ENCODE measurements around the gene PRKCA.

The PRKCA gene

DNA sequence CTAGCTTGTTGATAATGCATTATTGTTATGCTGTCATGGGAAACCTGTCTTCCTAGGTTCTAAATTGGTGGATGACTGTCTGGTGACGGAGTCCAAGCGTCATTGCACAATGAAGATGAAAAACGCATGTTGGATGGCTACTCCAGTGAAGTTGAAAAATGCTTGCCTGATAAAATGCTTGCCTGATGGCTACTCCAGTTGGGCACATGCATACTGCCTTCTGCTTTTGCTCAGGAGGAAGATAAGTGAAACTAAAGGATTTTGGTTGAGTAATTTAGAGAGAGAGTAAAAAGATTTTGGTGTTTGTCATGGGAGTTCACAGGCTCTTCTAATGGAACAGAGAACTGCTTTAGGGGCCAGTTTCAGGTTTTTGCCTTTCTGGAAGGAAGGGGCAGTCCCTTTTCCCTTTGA lies 118.6 kb downstream of the PRKCA start:
- no peak for DNase-seq

DNA sequence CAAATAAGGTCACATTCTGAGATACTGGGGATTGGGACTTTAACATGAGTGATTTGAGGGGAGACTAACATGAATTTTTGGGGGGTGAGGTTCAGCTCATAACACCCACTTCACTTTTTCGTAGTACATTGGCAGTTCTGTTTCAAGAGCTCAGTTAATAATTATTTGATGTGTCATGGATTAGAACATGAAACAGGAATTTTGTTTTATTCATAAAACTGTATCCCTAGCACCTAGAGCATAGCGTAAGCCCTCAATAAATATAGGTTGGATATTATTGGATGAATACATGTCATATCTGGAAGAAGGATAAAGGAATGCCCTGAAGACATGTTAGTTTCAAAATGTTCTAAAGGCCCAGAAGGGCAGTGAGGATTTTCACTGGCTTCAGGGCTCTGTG lies 119.8 kb downstream of the PRKCA start:
- no peak for DNase-seq

DNA sequence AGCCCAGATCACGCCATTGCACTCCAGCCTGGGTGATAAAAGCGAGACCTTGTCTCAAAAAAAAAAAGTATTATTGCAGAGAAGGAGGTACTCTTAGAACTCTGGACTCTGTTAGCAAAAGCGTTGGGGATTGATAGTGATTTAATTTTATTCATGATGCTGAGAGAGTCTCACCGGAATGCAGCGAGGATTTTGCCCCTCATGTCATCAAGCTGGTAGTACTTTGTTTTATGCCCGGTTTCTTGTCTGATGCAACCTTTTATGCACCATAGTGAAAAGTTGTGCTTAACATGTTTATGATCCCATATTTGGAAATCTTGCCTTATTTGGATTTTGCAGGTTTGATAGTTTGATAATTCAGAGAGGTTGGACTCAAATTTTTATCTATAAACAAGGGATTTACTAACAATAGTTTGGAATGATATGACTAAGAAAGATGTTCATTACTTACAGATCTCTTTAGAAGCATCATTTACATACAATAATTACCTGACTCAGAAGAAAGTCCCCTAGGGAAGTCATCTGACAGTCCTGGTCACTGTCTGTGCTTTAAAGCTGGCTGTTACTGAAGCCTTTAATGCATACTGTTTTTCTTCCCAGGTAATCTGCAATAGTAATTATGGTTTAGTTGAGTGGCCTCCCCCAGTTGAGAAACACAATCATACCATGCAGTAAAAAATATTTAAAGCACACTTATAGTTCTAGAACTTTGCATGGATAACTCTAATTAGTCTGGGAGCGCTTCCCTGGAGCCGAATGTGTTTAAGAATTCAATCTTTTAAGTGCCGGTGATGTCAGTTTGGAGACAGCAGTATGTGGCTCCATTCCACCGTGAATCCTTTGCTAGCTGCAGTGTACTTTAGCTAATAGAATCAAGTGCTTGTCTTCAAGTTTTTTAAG lies 120.9 kb downstream of the PRKCA start:
- no peak for DNase-seq

DNA sequence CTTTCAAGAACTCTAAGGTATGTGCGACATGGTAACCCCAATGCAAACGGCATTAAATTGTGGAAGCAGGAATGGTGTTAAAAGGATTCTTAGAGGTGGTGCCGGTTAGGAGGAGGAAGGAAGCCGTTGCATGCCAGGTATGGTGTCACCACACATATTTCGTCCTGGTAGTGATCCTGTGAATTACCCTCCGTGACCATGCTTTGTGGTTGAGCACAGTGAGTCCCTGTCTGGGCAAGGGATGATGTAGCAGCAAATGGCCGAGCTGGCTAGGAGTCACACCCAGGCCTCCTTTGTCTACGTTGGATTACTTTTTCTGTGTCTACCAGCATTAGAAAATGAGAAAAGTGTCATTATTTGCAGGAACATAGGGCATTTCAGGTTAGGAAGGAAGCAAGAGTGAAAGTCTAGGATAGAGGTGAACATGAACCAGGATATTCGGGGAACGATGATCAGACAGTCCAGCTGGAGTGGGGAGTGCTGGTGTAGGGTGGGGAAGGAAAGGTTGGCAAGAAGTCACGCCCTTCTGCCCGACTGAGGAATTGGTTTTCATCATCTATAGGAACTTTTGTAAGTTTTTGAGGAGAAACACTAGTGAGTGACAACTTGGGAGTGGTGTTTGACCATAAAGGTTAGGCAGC lies 123.5 kb downstream of the PRKCA start:
- DNase-seq: no peak

DNA sequence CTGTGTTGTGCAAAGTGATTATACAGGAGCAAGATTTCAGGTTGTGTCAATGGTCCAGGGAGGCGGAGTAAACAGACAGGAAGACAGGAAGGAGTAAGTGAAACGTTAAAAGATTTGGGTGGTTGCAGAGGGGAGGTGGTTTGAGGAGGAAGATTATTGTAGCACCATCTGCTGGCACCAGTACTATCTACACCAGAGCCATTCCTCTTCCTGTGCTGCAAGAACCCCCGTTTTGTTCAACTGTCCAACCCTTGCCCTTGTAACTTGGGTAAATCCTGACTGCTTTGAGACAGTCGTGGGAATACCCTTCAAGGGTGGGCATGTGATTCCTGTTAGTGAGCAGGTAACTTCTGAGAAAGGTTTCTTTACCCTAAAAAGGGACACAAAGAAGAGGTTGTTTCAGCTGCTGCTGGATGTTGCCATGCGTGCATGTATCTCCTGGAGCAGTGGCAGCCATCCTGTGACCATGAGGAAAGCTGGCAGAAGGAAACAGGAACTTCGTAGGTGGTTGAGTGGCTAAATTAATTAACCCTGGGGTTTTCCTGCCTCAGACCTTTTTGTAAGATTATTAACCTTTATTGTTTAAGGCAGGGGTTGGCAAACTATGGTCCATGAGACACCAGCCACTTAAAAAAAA lies 124.1 kb downstream of the PRKCA start:
- DNase-seq: no peak

DNA sequence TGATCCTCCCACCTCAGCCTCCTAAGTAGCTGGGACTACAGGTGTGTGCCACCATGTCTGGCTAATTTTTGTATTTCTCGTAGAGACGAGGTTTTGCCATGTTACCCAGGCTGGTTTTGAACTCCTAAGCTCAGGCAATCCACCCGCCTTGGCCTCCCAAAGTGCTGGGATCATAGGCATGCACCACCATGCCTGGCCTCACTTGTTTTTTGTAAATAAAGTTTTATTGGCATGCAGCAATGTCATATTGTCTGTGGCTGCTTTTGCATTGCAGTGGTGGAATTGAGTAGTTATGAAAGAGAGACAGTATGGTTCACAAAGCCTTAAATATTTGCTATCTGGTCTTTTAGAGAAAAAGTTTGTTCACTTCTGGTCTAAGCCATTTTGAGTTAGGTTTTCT lies 124.7 kb downstream of the PRKCA start:
- no peak for DNase-seq

DNA sequence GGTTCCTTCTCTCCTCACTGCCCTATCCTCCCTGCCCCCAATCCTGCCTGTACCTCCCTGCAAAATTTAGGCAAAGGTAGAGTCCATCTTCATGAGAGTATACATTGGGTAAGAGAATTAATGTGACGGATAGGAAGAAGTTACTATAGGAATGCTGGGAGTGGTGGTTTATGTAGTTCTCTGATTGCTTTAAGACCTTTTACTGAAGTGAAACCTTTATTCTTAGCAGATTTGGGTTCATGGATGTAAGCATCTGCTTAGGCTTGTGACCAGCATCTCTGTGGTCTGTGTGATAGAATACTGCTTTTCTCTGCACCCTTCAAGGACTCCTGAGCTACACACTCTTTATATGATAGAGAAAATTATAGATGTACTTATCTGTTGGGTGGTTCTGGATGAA lies 127.3 kb downstream of the PRKCA start:
- no peak for DNase-seq

DNA sequence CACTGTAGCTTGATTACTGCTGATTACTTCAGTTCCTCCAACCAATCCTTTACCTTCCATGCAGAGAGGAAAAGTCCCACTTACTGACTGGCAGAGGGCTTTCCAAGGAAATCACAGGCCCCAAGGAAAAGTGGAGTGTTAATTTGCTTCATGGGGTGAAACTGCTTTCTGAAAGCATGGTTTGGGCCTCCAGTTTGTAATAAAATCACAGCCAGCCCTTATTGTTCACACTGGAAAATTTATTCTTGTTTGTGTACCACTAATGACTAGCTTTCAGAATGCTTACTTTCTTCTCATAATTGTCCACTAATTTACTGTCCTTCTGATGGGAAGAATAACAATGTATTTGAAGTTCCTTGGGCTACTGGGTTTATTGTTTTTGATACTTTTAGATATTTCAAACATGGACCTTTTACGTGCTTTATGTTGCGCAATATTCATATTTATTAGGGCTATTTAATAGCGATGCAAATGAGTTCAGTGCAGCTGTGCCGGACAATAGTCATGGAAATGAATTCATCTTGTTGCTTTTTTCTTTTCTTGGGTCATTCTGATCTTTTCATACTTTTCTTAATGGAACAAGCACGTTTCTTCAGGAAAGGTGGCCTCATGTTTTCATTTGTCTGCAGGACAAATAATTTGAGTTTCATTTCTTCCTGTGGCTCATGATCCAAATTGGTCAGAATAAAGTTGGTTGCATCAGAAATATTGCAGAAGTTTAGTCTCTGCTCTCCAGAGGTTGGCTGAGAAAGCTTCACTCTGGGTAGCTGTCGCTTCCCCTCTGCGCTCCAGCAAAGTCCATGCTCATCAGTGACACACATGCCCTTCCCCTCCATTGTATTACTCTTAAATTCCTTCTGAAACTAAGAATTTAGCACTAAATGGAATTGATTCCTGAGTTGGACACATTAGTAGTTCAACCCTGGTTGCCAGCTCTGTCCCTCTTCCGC lies 128.7 kb downstream of the PRKCA start:
- no peak for DNase-seq

DNA sequence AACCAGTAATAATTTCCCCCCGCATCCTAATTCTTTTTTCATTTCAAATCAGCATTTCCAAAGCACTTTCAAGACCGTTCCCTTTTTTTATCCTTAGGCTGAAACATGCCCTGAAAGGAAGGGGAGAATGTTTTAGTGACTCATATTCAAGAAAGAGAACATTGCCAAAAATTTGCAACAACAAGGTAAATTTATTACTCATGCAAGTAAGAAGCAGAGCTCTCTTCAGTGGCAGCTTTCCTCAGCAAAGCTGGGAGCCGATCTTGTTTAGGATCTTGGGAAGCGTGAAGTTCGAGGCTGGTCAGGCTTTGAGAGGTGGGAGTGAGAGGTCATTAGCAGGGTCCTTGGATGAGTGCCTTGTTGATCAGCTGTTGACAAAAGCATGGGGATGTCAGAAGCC lies 129.5 kb downstream of the PRKCA start:
- DNase-seq: no peak

DNA sequence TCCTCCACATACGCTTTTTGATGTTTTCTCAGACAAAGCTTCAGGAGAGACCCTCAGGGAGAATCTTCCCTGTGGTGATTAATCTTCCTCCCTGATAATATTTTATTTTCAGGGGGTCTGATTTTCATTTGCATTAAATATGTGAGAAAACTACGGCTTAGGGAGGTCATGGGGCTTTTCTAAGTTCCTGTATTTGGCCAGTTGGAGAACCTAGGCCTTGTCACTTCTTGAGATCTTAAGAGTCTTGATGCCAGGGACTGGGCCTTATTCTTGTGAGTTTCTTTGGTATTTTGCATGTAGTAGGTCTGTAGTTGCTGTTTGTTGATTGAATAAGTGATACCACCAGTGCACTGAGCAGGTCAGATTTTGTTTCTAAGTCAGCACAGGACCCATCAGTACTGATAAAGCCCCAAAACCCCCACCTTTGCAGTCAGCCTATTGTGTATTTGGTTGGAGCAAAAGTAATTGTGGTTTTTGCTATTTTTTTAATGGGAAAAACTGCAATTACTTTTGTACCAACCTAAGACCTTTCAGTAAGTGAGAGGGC lies 130.1 kb downstream of the PRKCA start:
- no peak for DNase-seq

DNA sequence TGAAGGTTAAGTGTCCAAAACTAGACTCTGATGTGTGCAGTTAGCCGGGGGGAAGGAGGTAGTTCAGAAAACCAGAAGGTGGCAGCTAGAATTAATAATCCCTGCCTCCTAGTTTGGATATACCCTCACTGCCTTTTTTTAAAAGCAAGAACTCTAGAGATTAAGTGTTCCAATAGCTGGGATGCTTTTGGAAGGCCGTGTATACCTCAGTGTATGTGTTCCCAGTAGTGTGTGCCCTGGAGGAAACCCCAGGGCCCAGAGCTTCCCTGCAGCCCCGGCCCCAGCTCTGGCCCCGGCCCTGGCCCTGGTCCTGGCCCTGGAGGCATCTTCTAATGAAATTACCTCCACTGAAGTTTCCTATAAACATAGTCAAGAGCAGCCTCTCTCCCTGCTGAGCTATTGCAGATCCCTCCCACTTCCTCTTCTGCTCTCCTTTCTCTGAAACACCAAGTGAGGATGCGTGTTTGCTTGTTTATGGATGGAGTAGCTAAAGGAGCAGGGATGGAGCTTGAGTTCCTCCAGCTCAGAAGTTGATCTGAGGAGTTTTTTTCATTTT lies 130.7 kb downstream of the PRKCA start:
- no peak for DNase-seq

DNA sequence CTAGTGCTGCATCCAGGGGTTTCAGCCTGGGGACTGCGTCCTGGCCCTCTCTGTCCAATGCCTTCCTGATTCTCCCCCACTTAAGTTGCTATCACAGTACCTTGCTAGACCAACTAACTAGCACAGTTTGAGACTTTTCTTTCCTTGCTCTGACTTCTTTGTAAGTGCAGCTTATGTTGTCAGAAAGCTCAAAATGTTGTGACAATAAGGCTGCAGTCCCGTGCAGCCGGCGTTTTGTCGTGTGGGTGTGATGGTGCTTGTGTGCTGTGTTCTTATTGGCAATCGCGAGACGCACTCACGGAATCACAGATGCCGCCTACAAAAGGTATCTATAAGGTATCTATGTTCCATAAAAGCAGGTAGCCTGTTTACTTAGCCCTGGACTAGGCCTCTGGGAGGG lies 132.8 kb downstream of the PRKCA start:
- no peak for DNase-seq

DNA sequence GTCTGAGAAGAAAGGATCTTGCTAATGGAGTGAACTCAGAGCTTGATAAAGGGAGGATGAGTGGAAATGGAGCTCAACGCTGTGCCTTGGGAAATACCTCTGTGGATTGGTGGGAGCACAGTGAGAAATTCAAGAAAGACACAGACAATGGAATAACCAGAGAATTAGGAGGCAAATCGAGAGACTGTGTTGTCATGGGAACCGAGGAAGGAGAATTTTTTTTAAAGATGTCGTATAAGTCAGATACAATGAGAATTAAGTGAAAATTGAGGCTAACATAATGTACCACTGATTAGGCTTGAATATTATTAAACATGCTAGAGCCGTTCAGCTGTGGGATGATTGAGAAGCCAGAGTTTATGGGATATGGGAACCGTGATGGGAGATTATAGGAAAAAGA lies 134.2 kb downstream of the PRKCA start:
- no peak for DNase-seq

DNA sequence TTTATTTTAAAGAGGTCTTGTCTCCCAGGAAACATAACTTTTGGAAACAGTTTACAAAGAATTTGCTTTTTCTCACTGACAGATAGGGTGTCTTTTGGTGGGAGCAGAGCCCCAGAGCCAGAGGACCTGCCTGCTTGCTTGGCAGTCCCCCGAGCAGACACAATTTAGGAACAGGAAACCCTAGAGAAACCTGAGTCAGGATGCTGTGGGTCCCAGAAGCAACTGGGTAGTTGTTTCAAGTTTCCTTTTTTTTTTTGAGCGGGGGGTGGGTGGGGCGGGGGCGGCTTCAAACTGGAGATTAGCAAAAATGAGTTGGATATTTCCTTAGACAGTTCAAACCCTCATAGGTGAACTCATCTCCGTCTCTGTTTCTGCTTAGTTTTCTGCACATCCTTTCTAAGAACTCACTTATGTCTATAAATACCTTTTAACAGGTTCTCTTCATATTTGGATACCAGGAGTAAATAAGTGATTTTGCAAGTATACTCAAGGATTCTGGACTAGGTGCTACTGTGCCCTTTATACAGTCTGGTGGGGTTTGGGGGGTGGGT lies 135.1 kb downstream of the PRKCA start:
- DNase-seq: no peak

DNA sequence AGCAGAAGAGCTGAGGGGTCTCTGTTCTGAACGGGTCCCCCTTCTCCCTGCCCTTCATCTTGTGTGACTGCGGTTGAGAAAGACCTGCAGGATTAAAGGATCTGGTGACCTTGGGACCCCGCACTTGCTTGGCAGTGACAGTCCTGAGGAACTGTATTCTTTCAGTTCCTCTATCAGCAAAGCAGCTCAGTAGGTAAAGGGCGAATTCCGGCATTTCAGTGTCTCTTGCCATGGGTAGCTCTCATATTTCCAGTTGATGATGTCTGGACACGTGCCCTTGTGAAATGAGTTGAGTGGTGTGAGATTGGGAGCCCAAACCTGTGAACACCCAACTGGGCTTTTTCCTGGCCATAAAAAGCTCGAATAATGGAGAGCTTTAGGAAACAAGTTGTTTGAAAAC lies 135.7 kb downstream of the PRKCA start:
- DNase-seq: no peak

DNA sequence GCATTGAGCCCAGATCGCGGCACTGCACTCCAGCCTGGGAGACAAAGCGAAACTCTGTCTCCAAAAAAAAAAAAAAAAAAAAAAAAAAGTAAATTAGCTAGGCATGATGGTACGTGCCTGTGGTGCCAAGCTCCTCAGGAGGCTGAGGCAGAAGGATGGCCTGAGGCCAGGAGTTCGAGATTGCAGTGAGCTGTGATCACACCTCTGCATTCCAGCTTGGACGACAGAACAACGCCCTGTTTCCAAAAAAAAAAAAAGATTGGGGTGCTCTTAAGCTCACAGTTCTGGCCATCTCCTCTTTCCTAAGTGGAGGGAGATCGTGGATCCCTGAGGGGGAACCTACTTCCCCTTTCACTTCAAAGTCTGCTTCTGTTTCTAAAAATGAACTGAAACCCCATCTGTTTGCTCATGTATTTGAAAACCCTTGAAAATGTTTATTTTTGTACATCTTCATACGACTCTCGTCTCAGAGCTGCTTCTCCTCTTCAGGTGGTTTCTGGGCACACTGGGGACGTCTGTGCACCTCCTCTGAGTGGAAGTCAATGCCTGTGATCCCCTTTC lies 138.8 kb downstream of the PRKCA start:
- no peak for DNase-seq

DNA sequence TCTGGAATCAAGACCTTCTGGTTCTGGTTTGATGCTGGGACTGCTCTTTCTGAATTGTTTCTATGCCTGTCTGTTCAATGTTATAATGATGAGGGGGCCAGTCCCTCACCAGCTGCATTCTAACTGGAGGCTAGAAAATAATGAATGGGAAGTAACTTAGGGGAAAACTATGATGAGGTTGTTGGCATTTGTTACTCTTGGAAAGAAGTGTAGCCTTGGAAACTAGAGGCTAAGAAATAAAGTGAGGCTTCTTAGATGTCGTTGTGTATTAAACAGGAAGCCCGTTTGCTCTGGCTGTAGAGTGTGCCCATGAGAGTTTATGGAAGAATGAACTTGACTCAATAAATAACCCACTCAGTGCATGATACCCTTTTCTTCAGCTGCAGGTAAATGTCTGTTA lies 140.8 kb downstream of the PRKCA start:
- no peak for DNase-seq

DNA sequence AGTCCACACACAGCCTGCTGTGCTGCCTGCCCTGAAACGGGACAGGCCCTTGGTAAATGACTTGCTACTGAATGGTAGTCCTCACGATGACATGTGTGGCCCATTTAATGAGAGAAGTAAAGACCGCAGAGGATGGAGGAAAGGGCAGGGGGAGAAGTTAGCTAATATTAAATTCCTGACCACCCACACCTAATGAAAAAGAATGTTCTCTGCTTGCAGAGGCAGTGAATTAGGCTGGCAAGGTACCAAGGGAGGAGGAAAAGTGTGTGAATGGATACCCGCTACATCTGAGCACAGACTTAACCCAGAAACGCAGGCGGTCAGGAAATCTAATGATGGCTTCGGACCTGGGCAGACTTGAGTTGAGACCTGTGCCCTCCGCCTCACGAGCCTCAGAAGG lies 141.2 kb downstream of the PRKCA start:
- DNase-seq: no peak

DNA sequence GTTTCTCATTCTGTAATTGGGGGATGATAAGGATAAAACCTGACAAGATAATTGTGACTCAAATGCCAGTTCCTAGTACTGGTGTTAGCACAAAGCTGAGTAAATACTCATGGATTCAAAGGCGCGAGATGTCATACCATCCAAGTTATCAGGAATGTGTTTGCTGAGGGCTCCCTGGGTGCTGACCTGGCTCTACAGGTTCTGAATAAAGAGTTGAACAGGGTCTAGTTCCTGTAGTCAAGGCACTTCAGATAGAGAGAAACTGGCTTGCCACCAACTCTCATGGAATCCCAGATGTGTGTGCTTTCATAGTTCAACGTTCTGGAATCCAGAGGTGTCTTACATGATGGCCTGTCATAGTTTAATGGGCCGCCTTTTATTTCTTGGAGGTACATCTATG lies 141.6 kb downstream of the PRKCA start:
- no peak for DNase-seq

DNA sequence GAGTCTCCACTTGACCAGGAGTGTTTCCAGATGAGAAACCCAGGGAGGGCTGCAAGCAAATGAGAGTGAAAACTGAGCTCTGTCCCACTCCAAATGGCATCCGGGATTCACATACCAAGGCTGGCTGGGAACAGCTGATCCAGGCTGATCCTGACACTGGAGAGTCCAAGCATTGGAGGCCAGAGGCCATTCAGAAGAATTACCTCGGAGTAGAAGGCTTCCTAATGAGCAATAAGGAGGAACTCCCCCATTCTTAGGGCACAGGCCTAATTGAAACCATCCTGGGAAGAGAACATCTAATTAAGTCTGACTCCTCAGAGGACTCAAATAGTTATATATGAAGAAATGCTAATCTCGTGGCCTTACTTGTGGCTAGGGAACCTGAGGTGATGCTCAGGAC lies 142.8 kb downstream of the PRKCA start:
- no peak for DNase-seq

DNA sequence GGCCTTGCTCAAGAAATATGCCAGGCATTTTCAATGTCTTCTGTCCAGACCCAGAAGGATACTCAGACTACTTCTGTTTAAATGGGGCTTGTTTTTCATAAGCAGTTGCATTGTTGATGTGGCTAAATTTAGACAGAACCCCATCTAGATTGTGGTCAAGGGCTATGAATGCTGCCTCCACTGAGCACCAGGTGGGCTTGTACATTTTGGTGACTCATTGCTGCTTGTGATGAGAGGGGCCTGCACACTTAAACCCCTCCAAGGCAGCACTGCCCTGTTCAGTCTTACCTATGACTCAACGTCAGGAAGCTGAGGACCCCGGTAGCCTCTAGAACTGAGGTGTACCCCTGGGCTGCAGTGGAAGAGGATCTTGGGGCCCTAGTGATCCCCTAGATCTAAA lies 144.0 kb downstream of the PRKCA start:
- DNase-seq: no peak

DNA sequence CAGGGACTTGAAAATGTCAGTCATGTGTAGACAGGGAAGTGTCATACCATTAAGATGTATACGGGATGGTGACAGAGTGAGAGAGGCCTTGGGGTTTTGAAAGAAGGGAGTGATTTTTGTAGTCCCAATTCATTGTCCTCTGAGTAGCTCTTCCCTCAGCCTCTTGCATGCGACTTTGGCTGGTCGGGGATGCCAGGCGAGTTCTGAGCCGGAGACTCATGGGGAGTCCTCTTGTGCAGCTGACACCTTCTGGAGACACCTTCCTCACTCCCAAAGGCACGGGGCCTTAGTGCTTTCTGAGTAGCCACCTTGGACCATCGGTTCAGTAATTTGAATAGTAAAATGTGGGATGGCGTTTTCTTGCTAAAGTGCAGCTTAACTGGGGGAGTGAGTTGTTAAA lies 144.7 kb downstream of the PRKCA start:
- no peak for DNase-seq

Data from NCI-H146 (cell line).